Stimulated activated CD8-positive, alpha-beta memory T cell treated with anti-CD3 and anti-CD28 coated beads, Interleukin-12 subunit alpha, Interleukin-12 subunit beta, amount 100 ng/mL, for 24 hours (primary cell): ENCODE results near the gene ZNF407.

ENCODE experiments used
- DNase-seq: peaks from one replicate; pipeline ENCODE4 v3.0.0-alpha.2; 2020; ENCODE audit errors: extremely low read depth

Gene ZNF407

DNA sequence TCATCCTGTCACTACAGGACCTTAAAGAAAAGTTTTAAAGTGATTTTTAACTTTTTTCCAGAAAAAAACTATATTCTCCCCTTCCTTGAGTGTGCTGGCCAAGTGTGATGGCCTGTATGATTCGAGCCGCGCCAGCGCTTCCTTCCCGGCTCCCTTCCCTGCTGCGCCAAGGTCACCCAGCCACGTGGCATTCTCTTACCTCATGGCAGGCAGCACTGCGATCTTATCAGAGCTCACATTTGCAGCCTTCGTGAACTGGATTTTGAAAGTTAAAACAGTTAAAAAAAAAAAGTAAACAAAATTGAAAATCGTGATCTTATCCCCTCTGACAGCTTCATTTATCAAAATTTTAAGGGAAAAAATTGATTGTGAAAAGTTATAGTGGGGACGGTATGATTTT lies 331.4 kb downstream of the ZNF407 start:
- DNase-seq = no peak

DNA sequence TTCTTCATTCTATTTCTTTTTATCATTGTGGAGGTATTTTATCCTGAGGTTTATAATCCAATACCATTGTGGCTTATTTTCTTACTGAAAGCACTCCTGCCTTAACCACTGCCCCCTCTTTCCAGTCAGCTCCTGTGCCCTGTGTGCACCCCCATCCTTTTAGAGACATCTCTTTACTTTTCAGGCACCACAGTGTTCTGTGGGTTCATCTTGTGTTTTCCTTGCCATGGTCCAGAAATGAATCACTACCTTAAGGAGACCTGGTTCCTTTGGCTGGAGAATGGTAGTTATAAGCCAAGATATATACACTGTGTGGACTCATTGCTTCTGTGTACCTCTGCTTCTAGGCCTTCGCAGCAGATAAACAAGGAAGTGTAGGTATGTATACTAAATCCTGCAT lies 332.9 kb downstream of the ZNF407 start:
- DNase-seq = no peak

DNA sequence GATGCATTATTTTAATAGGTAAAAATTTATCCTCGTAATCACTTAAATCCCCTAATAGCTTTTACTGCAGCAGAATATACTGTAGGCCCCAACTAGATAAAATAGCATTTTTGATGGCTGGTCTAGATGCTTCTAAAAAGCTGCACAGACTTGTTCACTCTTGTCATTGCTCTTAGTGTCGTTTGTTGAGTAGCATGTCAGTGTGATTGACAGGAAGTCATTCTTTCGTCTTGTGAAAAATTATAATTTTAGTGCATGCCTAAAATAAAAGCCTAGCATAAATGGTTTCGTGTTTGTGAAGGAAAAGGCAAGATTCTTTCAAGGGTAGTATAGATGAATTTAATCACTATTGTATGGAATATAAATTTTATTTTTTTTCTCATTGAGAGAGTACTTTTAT lies 336.3 kb downstream of the ZNF407 start:
- no peak for DNase-seq

DNA sequence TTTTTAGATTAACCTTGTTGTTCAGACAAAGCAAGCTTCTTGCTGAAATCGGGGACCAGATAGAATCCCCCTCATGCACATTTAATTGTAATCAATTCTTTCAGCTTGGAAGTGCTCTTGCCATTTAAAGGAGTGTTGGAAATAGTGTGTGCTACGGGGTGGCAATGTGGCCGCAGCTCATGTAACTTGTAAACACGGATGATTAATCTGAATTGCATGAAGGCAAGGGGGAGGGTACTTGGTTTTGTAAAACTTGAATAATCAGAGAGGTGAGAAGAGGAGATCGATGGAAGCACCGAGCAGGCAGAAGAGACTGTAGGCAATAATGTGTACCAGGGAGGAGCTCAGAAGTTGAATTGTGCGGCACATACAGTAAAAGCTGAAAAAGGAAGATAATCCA lies 337.8 kb downstream of the ZNF407 start:
- no peak for DNase-seq

DNA sequence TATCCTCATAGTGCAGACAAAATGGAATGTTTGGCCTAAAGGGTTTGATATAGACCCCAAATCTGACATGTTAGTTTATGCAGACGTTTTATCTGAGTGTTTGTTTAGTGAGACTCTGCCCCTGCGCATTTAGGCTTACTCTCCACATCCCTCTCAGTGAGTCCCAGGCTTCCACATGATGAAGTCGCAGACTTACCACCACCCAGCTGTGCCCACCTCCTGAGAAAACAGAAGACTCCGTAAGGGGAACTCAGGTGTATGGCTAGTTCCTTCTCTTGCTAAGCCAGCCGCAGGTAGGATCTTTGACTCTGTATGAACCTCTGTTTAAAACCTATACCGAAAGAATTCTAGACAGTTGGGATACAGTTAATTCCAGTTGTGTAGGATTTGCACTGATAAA lies 338.7 kb downstream of the ZNF407 start:
- DNase-seq = no peak

DNA sequence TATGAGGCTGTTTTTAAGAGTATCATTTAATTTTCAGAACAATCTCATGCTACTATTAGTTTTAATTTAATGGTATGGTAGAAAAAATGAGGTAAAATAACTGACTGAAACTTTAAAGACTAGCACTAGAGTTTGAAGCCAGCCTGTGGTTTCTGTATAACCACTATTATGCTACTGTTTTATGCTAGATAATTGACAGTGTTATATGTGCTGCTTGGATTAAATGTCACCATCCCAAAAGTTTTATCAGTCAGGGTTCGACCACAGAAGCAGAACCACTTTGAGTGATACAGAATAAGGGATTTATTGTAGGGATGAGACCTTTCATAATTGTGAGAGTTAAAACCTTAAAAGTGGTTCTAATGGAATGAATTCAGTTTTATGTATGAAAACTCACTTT lies 339.6 kb downstream of the ZNF407 start:
- no peak for DNase-seq

DNA sequence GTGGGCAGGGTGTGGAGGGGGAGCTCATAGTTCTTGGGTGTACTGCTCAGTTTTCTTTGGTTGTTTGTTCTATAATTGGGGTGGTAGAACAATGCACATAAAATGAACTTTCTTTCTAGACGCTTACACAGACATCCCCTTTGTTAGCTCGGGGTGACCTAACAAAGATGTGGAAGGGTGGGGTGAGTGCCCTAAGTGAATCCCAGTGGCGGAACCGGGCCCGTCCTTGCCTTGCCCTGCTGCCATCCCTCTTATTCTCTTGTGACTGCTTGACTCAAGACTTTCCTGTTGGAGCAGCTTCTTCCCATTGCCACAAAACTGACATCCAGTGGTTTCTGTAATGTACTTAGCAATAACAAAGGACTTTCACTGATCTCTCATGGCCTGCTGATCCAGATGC lies 343.2 kb downstream of the ZNF407 start:
- no peak for DNase-seq

DNA sequence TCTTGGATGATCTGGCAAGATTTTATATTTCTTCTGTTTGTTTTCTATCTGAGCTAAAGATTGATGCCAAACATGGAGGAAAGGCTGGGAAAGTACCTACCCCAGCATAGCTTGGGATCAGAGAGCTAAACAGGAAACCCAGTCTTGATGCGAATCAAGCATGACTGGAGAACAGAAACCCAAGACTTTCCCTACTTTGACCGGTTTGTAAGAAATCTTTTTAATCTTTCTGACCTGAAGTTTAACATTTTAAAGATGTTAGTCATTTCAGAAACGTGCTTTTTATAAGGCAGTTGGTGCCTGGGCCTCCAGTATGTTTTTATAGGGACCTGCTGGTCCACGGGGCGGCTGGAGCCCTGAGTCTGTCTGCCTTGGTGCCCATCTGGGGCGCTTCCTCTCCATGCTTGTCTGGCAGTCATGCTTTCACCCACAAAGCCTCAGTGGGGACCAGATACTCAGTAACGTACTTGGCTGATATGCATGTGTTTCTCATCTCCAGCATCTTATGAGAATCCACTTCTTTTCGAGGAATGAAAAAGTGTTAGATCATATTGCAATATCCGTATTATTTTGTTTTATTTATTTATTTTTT lies 344.7 kb downstream of the ZNF407 start:
- DNase-seq = no peak

DNA sequence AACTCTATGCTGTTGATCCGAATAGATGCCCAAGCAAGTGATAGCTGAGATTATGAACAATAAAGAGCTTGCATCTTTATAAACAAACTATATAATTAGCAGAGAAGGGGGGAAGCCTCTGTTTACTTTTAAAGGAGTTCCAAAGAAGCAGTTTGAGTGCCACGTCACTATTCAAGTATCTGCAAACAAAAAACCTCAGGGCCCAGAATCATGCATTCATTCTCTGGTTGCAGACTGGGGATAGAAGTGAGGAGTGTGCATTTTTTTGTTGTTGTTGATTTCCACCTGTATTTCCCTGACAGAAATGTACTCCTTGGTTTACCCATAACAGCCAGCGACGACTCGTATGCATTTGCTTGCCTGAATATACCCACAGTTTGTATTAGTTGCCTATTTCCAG lies 347.0 kb downstream of the ZNF407 start:
- DNase-seq = no peak

DNA sequence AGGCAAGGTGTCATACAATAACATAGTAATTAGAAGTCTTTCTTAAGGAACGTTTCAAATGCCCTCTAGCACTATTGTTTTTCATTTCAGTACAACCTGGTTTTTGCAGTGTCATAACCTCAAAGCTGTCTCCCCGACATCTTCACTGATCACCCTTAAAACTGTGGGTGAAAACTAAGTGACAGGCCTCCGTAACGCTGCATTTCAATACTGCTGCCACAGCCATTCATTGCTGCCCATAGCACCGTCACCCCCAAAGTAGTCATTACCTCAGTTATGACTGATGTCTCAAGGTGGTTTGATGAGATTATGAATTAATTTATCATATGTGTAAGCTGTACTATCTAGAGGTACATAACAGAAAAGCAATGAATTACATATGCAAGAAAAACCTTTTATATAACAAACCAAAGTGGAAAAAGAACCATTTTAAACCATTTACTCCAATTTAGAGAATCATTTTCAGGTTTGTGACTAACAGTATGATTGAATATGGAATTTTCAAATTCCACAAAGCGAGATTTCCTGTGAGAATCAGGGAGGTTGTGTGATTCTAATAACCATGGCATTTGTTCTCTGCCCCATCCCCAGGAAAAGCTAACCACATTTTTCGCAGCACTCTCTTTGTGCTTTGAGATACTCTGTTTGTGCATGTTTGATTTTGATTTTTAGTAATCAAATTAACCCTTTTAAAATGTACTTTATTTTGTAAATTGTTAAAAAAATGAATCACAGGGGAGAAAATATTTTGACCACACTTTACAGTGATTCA lies 348.3 kb downstream of the ZNF407 start:
- no peak for DNase-seq

DNA sequence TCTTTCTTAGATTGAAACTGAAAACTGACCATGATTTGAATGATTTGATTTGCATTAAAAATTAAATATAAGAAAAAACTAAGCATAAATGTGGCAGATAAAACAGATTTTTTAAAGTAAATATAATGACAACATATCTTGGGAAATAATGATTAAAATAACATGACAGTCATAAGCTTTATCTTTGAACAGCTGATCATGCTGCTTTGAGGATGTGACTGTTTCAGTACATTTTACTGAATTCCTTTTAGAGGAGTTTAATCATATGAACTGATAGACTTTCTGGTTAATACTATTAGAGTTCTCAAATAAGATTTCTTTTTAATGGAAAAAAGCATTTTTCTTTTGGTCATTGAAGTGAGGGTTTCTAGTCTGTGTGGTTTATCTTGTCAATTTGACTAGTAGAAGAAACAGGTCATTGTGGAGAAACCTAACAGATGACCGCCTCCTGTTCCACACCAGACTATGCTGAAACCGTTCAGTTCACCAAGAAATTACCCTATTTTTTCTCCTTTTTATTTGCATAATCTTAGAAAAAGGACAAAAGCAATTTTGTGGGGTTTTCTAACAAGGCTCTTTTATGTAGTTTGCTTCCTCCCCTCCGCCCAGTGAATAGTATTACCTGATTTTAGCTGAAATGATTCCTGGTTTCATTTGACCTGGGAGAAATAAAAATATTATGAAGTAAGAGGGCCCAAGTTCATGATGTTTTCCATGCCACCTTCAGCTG lies 349.1 kb downstream of the ZNF407 start:
- DNase-seq = no peak

DNA sequence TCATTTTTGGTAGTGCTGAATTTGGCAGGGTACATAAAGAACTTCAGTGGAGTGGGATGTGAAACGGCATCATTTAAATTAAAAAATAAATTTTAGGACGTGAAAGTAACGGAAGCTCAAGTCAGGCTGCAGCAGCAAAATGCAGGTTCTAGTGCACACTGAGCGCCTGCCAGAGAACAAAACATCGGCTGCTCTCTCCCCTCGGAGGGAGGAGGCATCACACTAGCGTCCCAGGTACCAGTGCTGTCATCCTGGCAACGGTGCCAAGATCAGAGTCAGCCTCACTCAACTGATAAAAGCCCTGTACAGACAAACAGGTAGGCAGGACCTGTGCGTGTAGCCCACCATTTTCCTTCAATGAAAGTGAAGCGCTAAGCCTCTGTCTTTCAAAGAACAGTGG lies 349.7 kb downstream of the ZNF407 start:
- no peak for DNase-seq

DNA sequence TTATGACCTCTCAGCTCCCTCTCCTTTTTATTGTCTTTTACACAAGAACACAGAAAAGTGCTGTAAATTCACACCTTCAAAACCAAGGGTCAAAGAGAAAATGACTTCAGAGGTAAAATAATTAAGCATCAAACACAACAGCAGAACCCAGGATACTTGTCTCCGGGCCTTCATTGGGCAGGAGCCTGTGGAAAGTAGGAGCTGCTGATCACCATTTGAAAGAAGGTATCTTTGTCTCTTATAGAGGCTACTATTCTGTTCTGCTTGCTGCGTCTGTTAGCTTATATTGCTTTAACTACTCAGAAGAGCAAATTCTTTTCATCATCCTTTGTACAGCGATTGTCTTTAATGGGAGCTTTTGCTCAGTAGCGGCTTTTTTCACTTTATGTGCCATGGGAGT lies 350.2 kb downstream of the ZNF407 start:
- no peak for DNase-seq

DNA sequence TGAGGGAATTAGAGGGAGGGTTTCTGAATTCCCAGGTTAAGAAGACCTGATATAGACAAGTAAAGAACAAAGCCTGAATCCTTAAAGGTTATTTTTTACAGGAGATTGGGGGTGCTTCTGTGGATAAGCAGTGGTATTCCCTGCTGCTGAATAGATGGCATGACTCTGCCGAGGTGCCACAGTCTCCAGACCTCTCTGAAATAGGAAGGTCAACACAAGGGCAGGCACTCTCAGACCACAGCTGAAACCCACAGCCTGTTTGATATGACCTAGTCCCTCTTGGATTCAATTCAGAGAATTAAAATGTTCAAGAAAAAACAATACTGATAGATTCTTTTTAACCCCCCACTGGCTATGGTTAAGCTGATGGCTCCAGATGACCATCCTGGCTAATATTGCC lies 351.9 kb downstream of the ZNF407 start:
- DNase-seq = no peak

DNA sequence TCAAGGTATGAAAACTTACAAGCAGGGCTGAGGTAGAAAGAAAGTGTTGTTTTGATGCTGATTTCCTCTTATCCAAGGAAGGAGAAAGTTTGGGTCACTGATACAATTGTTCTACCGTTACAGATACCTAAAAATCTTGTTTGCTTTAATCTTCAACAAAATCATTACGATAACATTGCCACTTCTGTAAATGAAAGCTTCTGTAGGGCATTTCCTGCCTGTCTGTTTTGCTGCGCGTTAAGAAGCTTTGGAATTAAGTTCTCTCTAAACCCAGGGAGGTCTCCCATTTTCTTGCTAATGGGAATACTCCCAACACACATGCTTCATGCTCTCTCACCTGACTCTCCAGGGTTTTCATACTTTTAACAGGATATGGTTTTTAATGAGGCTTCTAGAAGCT lies 352.8 kb downstream of the ZNF407 start:
- no peak for DNase-seq

DNA sequence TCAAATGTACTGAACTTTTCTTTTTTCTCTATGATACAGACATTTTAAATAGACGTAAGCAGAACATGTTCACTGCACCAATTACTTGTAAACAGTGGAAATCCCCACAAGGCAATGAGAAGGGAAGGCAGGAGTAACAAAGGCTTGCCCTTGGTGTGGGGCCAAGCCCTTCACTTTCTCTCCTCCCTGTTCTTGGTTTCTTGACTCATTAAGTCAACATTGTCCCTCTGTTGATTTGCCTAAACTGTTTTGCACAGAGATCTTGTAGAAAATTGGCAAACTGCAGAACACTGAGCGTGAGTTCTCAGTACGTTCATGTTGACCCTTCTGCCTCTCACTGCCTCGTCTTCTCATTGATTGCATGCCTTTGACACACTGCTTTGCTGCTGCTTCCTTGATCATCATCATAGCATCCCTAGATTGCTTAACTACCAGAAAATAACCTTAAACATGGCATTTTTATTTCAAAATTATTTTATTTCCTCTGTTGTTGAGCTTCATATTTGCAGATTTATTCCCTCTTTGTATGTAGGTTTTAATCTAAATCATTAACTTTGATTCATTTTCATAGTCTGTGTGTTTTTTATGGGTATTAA lies 353.6 kb downstream of the ZNF407 start:
- DNase-seq = no peak

DNA sequence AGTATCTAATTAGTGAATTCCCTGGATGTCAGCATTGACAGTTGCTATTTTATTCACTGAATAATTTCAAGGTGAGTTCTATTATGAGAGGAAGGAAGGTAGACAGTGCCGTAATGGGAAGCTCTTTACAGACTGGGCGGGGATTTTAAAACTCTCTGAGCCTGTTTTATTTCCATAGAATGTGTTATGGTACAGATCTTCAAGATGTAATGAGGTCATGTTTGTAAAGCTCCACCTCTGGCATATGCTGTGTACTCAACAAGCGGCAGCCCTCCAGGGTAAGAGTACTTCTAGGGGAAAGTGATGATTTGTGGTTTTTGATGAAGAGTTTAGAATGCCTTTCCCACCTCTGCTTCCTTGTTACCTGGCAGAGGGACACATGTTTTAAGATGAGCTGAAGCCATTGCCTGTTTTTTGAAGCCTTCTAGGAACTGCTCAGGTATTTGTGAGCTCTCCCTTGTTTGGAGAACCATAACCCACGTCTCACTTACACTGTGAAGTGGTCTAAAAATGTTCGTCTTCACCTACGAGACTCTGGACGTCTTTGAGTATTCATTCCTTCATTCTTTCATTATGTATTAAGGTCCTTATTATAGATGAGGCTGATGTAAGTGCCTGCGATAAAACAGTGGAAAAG lies 360.0 kb downstream of the ZNF407 start:
- DNase-seq = no peak

DNA sequence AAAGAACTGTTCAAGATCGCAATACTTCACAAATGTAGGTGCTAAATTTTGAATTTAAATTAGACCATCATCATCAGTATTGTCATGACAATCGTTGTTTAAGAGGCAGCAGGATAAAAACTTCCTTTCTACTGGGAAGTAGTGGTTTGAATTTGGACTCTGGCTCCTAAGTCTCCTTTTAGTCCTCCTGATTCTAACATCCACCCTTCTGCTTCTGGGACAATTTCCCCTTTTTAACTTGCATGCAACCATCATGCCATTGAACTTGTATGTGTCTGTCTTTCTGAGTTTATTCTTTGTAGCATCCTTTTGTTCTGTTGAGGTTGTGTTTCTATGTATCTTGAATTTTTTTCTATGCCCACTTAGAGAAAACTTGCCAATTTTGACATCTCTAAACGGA lies 361.5 kb downstream of the ZNF407 start:
- DNase-seq = no peak

DNA sequence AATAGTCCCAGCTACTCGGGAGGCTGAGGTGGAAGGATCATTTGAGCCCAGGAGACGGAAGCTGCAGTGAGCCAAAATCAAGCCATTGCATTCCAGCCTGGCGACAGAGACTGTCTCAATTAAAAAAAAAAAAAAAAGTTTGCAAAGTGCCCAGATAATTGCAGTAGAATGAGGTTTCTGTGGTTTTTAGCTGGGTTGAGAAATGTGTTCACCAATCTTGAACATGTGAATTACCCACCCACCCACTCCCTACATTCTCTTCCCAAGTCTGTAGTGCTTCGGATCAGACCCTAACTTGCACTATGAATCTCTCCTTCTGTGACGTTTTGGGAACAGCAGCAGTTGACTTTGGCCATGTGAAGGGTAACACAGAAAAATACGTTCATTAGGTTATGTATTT lies 363.9 kb downstream of the ZNF407 start:
- DNase-seq = no peak

DNA sequence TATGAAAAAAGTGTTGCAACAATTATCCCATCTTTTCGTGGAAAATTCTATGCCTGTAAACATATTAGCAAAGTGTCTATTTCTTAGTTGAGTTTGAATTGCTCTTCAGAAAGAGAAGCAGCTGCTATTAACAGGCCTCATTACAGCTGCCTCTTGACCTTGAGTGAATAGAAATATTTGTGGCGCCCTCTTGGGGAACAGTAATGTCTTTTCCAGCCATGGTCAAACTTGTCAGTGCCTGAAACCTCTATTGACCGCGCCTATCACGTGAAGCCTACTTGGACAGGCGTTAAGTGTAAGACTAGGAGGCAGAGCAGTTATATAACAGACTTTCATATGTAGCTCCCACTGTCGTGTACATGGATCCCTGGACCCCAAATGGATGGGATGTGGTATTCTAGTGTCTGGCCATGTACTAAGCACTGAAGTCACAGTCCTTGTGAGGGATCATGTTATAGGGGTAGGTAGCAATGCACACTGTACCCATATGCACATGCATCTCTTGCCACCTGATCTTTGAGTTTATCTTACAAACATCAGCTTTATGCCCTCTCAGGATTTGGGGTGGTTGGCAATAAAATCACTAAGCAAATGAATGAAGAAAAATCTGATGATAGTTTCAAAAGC lies 366.3 kb downstream of the ZNF407 start:
- DNase-seq = no peak

DNA sequence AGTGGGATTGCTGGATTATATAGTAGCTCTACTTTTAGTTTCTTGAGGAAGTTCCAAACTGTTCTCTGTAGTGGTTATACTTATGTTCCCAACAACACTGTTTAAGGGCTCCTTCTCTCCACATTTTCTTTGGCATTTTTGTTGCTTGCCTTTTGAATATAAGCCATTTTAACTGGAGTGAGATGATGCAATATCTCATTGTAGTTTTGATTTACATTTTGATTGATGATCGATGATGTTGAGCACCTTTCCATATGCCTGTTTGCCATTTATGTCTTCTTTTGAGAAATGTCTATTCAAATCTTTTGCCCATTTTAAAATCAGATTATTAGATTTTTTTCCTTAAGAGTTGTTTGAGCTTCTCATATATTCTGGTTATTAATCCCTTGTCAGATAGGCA lies 368.0 kb downstream of the ZNF407 start:
- no peak for DNase-seq

DNA sequence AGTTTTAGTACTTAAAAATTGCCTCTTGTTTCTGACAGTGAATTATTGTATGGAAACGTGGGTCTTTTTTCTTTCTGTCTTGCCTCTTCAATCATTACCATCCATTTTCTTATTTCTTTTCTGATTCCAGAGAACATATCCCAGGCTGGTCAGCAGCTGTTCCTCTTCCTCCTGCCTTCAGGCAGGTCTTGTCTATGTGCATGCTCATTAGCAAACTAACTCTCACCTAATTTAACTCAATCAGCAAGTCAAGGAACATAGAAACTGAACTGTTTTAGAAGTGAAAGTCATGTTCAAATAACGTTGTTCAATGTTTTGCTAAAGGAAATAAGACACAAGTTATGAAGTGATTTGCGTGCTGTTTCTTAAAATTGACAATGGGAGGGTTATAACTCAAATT lies 369.8 kb downstream of the ZNF407 start:
- no peak for DNase-seq
